ENCODE results near the gene FAM107B.

GRCh38 chr10:14612873-14613587 is 161.7 kb downstream of the FAM107B start:
- TF ChIP-seq, protein P1, sequence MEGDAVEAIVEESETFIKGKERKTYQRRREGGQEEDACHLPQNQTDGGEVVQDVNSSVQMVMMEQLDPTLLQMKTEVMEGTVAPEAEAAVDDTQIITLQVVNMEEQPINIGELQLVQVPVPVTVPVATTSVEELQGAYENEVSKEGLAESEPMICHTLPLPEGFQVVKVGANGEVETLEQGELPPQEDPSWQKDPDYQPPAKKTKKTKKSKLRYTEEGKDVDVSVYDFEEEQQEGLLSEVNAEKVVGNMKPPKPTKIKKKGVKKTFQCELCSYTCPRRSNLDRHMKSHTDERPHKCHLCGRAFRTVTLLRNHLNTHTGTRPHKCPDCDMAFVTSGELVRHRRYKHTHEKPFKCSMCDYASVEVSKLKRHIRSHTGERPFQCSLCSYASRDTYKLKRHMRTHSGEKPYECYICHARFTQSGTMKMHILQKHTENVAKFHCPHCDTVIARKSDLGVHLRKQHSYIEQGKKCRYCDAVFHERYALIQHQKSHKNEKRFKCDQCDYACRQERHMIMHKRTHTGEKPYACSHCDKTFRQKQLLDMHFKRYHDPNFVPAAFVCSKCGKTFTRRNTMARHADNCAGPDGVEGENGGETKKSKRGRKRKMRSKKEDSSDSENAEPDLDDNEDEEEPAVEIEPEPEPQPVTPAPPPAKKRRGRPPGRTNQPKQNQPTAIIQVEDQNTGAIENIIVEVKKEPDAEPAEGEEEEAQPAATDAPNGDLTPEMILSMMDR (IDR thresholded peaks at IDR 0.05 in 2 of 3, conservative IDR thresholded peaks at IDR 0.05 in 1 of 3; ENCODE audit: borderline replicate concordance in 1 of 3, insufficient read depth in 1 of 3, low read depth in 2 of 3, low read length in 2 of 3) = no peak
- TF ChIP-seq POLR2AphosphoS5 (IDR thresholded peaks at IDR 0.05; ENCODE audit: low read depth, low read length) (no peak), ZFX (IDR thresholded peaks at IDR 0.05) (no peak), EZH2 (IDR thresholded peaks at IDR 0.05) (no peak), POLR2A (IDR thresholded peaks at IDR 0.05; ENCODE audit: borderline replicate concordance, extremely low read depth, insufficient read depth, insufficient read length) (no peak), MAX (IDR thresholded peaks at IDR 0.05) (no peak), SRF (IDR thresholded peaks at IDR 0.05; ENCODE audit: low read depth) (no peak), REST (IDR thresholded peaks at IDR 0.05; ENCODE audit: low read depth) (no peak), ELF1 (IDR thresholded peaks at IDR 0.05; ENCODE audit: borderline replicate concordance, low read depth) (no peak), EZH2phosphoT487 (IDR thresholded peaks at IDR 0.05; ENCODE audit: borderline replicate concordance) (no peak), TCF7L2 (IDR thresholded peaks at IDR 0.05; ENCODE audit: borderline replicate concordance, extremely low read depth, insufficient read depth, insufficient read length) (no peak)
- TF ChIP-seq, protein P2, sequence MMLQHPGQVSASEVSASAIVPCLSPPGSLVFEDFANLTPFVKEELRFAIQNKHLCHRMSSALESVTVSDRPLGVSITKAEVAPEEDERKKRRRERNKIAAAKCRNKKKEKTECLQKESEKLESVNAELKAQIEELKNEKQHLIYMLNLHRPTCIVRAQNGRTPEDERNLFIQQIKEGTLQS (IDR thresholded peaks at IDR 0.05) = no peak
